AG04449 (cell line): ENCODE data around the gene LOXL1.

Experiments used
- CTCF ChIA-PET: fragments of 350-600 bp; formaldehyde crosslinking; extraction: SDS; loops from one replicate; lab custom pipeline; 2021; ENCODE audit warnings: antibody characterized with exemption; lab: Yijun Ruan, JAX
- POLR2A ChIA-PET: fragments of 400-600, 350-600 bp; formaldehyde crosslinking; extraction: SDS; loops from one replicate; lab custom pipeline; 2020; ENCODE audit warnings: antibody characterized with exemption, inconsistent platforms; lab: Yijun Ruan, JAX
- DNase-seq: peaks from one replicate; pipeline ENCODE4 v3.0.0-alpha.2; 2010; ENCODE audit warnings: low read depth, low spot score
- H3K4me3 ChIP-seq: 2 replicates; pipeline ENCODE4 v1.5.1; 2011; ENCODE audit warnings: low read depth, mild to moderate bottlenecking, control low read depth, low read length
- TF ChIP-seq, protein P1 (sequence below): IDR thresholded peaks from one replicate; pipeline ENCODE4 v1.5.1; 2011; ENCODE audit warnings: mild to moderate bottlenecking, moderate library complexity, low read length, control low read depth, inconsistent platforms; ENCODE audit not compliant: insufficient read depth; ENCODE audit errors: missing control alignments

Gene LOXL1

DNA sequence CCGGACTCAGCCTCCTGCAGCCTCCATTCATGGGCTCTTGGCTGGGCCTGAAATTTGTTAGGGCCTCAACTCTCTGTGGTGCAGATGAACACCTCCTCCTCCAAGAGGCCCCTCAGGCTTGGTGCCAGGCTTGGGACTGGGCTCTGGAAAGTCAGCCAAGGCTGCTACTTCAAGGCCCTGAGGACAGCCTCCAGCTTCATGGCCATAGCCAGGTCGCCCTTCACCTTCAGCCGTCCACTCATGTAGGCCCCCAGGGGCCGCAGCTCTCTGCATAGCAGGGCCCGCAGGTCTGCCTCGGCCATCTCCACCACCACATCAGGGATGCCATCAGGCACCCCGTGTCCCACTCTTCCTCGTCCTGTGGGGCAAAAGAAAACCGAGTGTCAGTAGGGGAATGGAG lies 57.5 kb downstream of the LOXL1 start:
- ChIA-PET POLR2A (interaction anchor here (0.9 kb wide), 1 partner anchor 11 kb away, joined by 5 read pairs; no protein-coding TSS in a partner anchor), CTCF (interaction anchor here (0.6 to 3.6 kb wide), 9 partner anchors 9 to 339 kb away, joined by 3 to 37 read pairs (median 6); partner anchors contain the start of genes PML and STOML1)
- TF ChIP-seq, protein P1, sequence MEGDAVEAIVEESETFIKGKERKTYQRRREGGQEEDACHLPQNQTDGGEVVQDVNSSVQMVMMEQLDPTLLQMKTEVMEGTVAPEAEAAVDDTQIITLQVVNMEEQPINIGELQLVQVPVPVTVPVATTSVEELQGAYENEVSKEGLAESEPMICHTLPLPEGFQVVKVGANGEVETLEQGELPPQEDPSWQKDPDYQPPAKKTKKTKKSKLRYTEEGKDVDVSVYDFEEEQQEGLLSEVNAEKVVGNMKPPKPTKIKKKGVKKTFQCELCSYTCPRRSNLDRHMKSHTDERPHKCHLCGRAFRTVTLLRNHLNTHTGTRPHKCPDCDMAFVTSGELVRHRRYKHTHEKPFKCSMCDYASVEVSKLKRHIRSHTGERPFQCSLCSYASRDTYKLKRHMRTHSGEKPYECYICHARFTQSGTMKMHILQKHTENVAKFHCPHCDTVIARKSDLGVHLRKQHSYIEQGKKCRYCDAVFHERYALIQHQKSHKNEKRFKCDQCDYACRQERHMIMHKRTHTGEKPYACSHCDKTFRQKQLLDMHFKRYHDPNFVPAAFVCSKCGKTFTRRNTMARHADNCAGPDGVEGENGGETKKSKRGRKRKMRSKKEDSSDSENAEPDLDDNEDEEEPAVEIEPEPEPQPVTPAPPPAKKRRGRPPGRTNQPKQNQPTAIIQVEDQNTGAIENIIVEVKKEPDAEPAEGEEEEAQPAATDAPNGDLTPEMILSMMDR: no peak
- DNase-seq: no peak
- no peak overlapping the region for H3K4me3 ChIP-seq

DNA sequence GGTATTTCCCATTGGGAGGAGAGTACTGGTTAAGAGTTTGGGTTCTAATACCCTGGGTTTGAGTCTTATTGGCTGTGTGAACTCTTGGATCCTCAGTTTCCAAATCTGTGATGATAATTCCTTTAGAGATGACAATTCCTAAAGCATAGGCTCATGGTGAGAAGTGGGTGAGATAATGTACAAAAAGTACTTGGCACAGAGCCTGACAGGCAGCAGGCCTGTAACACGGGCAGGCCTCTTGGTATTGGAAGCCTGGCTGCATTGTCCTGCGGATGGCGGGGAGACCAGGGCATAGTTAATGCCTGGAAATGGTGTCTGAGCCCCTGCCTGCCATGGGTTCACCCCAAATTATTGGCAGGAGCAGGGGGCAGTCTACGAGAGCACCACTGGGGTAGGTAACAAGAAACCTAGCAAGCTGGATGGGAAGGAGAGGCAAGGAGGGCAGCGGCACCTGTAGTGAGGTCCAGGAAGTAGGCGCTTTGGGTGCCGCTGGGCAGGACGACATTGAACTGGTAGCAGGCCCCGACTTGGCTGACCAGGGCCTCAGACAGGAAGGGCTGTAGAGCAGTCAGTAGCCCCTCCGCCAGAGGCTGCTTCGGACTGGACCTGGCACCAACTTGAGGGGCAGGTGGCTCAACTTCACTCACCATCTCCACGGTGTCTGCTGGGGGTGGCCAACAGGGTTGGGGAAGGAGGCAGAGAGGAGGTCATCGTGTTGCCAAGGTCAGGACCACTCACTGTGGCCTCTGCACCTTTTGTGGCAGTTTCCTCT lies 58.1 kb downstream of the LOXL1 start:
- no peak for DNase-seq
- TF ChIP-seq, protein P1: no peak
- ChIA-PET POLR2A (interaction anchor here (1.6 kb wide), 1 partner anchor 10 kb away, joined by 6 read pairs; the partner anchor contains the start of gene PML), CTCF (interaction anchor here (0.6 to 11.3 kb wide), 9 partner anchors 12 to 338 kb away, joined by 3 to 112 read pairs (median 6); no protein-coding TSS in a partner anchor)
- H3K4me3 ChIP-seq: no peak overlapping the region

DNA sequence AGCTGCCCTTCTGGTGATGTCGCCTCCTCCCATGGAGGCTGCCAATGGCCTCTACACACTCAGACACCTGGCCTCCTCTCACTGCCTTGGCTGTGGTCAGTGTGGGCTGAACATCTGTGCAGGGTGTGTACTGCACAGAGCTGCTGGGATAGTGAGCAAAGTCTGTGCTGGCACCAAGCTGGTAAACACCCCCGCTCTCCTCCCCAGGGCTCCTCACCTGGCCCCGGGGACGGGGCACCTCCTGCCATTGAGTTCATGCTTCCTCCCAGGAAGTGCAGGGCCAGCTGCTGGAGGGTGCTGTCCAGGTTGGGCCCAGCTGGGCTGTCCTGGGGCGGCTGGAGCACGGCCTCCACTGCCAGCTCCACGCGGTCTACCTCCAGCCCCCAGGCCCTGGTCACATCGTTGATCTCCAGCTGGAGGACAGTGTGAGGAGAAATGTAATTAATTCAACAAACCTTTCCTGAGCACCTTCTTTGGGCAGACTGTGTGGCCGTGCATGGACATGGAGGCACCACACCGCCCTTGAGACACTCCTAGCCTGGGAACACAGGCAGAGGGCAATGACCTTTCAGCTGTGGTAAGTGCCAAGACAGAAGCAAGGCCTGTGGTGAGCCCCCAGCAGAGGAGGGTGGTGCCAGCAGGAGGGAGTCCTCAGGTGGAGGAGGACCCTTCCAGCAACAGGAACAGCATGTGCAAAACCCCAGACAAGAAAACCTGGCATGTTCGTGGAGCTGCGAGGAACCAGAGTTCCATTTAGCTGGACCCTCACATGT lies 59.0 kb downstream of the LOXL1 start:
- TF ChIP-seq, protein P1: no peak
- CTCF ChIA-PET: interaction anchor here (1.8 to 11.3 kb wide), 4 partner anchors 13 to 65 kb away, joined by 5 to 112 read pairs (median 11); no protein-coding TSS in a partner anchor
- DNase-seq: no peak
- no peak overlapping the region for H3K4me3 ChIP-seq
- POLR2A ChIA-PET: interaction anchor here (1.6 kb wide), 1 partner anchor 9 kb away, joined by 6 read pairs; the partner anchor contains the start of gene PML

DNA sequence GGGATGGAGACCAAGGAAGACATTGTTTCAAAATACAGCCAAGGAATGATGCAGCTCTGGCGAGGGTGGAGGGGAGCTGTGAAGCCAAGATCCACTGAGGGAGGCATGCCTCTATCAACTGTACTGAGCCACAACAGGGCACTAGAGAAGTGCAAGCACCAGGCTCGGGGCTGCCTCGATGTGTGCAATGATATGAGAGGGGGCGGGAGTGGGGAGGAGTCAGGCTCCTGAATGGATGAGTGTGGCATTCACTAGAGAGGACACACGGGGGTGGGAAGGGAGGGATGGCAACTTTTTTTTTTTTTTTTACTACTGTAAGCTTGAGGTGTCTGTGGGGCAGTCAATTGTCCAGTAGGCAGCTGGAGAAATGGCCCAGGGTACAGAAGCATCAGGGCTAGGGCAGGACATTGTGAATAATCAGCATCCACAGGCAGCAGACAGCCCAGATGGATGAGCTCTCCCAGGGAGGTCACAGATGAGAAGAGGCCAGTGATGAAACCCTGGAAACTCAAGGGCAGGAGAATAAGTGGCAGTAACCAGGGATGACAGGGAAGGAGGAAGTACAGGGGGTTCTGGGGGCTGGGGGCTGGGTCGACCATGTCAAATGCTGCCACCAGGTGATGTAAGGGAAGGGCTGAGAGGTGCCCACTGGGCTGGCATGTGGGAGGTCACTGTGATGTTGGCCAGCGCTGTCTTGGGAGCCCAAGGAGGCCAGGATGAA lies 60.0 kb downstream of the LOXL1 start:
- ChIA-PET CTCF (interaction anchor here (1.4 to 11.3 kb wide), 5 partner anchors 14 to 321 kb away, joined by 3 to 112 read pairs (median 7); no protein-coding TSS in a partner anchor), POLR2A (interaction anchor here (1.6 kb wide), 1 partner anchor 8 kb away, joined by 6 read pairs; the partner anchor contains the start of gene PML)
- DNase-seq: no peak
- TF ChIP-seq, protein P1: no peak
- H3K4me3 ChIP-seq: no peak overlapping the region

DNA sequence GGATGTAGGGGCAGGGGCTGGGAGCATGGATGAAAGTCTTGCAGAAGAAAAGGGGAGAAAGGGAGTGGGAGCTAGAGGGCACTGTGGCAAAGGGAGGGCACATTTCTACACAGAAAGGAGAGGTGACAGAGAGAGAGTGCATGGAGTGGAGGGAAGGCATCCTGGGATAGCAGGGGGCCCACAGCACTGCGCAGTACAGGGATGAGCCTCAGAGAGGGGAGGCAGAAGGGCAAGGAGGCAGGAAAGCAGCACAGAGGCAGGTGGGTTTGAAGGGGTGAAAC lies 60.5 kb downstream of the LOXL1 start:
- DNase-seq: no peak
- H3K4me3 ChIP-seq: no peak overlapping the region
- TF ChIP-seq, protein P1: no peak
- POLR2A ChIA-PET: no interaction called here
- CTCF ChIA-PET: interaction anchor here (1.4 to 11.3 kb wide), 4 partner anchors 14 to 321 kb away, joined by 3 to 112 read pairs (median 11); no protein-coding TSS in a partner anchor
